ENCODE data around the gene STRN3. TPM values are rescaled to one million over a fixed set of nuclear protein-coding genes. Genes with fewer than 3 reads are reported as not detected.
"Not testable (repeated sequence)": the region's sequence is repeated elsewhere in the genome, so short reads cannot be mapped to it uniquely, and the experiment has no call there.

The STRN3 gene
- total and polyA plus RNA-seq, 2 donors (not counting 1 experiment from before 2014, with no cell fraction given): 7.7 to 43.9 TPM

GRCh38 chr14:31057701-31058364, 31.7 kb upstream of the STRN3 start:
- H4K20me1 ChIP-seq (ENCODE audit: control insufficient read depth, insufficient read depth, low read length, poor library complexity, severe bottlenecking): no peaks in the 10 kb centered on the region
- Mint-ChIP-seq H3K9me3 (ENCODE audit: insufficient read depth) (no peaks in the 10 kb centered on the region), H3K27ac (no peak overlapping the region), H3K4me1 (peaks cover 10% of the 10 kb centered on the region), H3K4me3 (no peak overlapping the region), H3K27me3 (no peaks in the 10 kb centered on the region)
- no peak overlapping the region for H3K9ac ChIP-seq (ENCODE audit: low read length)
- H2AFZ ChIP-seq (ENCODE audit: insufficient read depth, low read depth, low read length, poor library complexity, severe bottlenecking): no peak overlapping the region
- POLR2A ChIA-PET: no interaction called here
- no peak overlapping the region for H3K27ac ChIP-seq (ENCODE audit: low read length in 2 of 2)
- no peaks in the 10 kb centered on the region for H3K36me3 ChIP-seq (replicated peaks in 1 of 2; ENCODE audit: control extremely low read depth in 1 of 2, control insufficient read depth in 1 of 2, extremely low read depth in 1 of 2, insufficient read depth in 2 of 2, low read length in 1 of 2)
- no peak overlapping the region for H3K4me3 ChIP-seq (ENCODE audit: control extremely low read depth in 1 of 5, extremely low read depth in 1 of 5, insufficient read depth in 1 of 5, low read depth in 2 of 5, low read length in 4 of 5)
- no peaks in the 10 kb centered on the region for H3K9me3 ChIP-seq (ENCODE audit: control extremely low read depth in 1 of 3, control insufficient read depth in 2 of 3, insufficient read depth in 1 of 3, low read length in 2 of 3)
- no peak for DNase-seq
- no peak overlapping the region for H3K4me2 ChIP-seq (replicated peaks; ENCODE audit: low read depth, low read length, poor library complexity, severe bottlenecking)
- no peaks in the 10 kb centered on the region for H3K27me3 ChIP-seq (replicated peaks in 1 of 4; ENCODE audit: control extremely low read depth in 1 of 4, control insufficient read depth in 3 of 4, insufficient read depth in 4 of 4, low read length in 3 of 4)
- TF ChIP-seq EZH2 (IDR thresholded peaks at IDR 0.05; ENCODE audit: borderline replicate concordance, insufficient read depth, low read depth, low read length, poor library complexity, severe bottlenecking): no peak
- no peak for TF ChIP-seq CTCF (IDR thresholded peaks at IDR 0.05)
- intact Hi-C loops (cut with micrococcal nuclease): no loop called here
- ATAC-seq (ENCODE audit: low read depth): no peak
- H3K4me1 ChIP-seq (ENCODE audit: control insufficient read depth in 2 of 2, insufficient read depth in 2 of 2, low read length in 2 of 2): peaks cover 6 to 7% of the 10 kb centered on the region in 2 donors
- H3K79me2 ChIP-seq (ENCODE audit: control insufficient read depth, insufficient read depth, low read length): peaks cover 6% of the 10 kb centered on the region
- CTCF ChIA-PET: interaction anchor here (1.2 kb wide), 1 partner anchor 25 kb away, joined by 3 read pairs; no protein-coding TSS in a partner anchor
- 100% methylated on average over 9 of the region's 12 CpGs for WGBS (ENCODE audit: insufficient coverage)

- no CpG with 5 or more reads among the region's 1 CpG for WGBS (ENCODE audit: insufficient coverage)
- H4K20me1 ChIP-seq (ENCODE audit: control insufficient read depth, insufficient read depth, low read length, poor library complexity, severe bottlenecking): no peaks in the 10 kb centered on the region
- H3K4me3 Mint-ChIP-seq: no peak overlapping the region
- H3K9ac ChIP-seq (ENCODE audit: low read length): no peak overlapping the region
- H3K36me3 ChIP-seq (replicated peaks in 1 of 2; ENCODE audit: control extremely low read depth in 1 of 2, control insufficient read depth in 1 of 2, extremely low read depth in 1 of 2, insufficient read depth in 2 of 2, low read length in 1 of 2): no peaks in the 10 kb centered on the region
- peaks cover 6 to 7% of the 10 kb centered on the region in 2 donors for H3K4me1 ChIP-seq (ENCODE audit: control insufficient read depth in 2 of 2, insufficient read depth in 2 of 2, low read length in 2 of 2)
- no peak overlapping the region for H3K4me3 ChIP-seq (ENCODE audit: control extremely low read depth in 1 of 5, extremely low read depth in 1 of 5, insufficient read depth in 1 of 5, low read depth in 2 of 5, low read length in 4 of 5)
- no peaks in the 10 kb centered on the region for H3K27me3 ChIP-seq (replicated peaks in 1 of 4; ENCODE audit: control extremely low read depth in 1 of 4, control insufficient read depth in 3 of 4, insufficient read depth in 4 of 4, low read length in 3 of 4)
- ATAC-seq (ENCODE audit: low read depth): no peak
- CTCF ChIA-PET: interaction anchor here (1.2 kb wide), 1 partner anchor 26 kb away, joined by 3 read pairs; no protein-coding TSS in a partner anchor
- H3K9me3 ChIP-seq (ENCODE audit: control extremely low read depth in 1 of 3, control insufficient read depth in 2 of 3, insufficient read depth in 1 of 3, low read length in 2 of 3): no peaks in the 10 kb centered on the region
- H3K9me3 Mint-ChIP-seq (ENCODE audit: insufficient read depth): no peaks in the 10 kb centered on the region
- TF ChIP-seq CTCF (IDR thresholded peaks at IDR 0.05) (no peak), EZH2 (IDR thresholded peaks at IDR 0.05; ENCODE audit: borderline replicate concordance, insufficient read depth, low read depth, low read length, poor library complexity, severe bottlenecking) (no peak)
- no peak overlapping the region for H3K27ac Mint-ChIP-seq
- H3K27ac ChIP-seq (ENCODE audit: low read length in 2 of 2): no peak overlapping the region
- no peaks in the 10 kb centered on the region for H3K27me3 Mint-ChIP-seq
- no peak for DNase-seq
- POLR2A ChIA-PET: no interaction called here
- no peak overlapping the region for H2AFZ ChIP-seq (ENCODE audit: insufficient read depth, low read depth, low read length, poor library complexity, severe bottlenecking)
- H3K79me2 ChIP-seq (ENCODE audit: control insufficient read depth, insufficient read depth, low read length): peaks cover 6% of the 10 kb centered on the region
- H3K4me1 Mint-ChIP-seq: peaks cover 10% of the 10 kb centered on the region
- intact Hi-C loops (cut with micrococcal nuclease): no loop called here
- H3K4me2 ChIP-seq (replicated peaks; ENCODE audit: low read depth, low read length, poor library complexity, severe bottlenecking): no peak overlapping the region
Measured at GRCh38 chr14:31057035-31057434, 30.9 kb upstream of the STRN3 start.

GRCh38 chr14:31052905-31053586, 26.9 kb upstream of the STRN3 start:
- H3K9me3 Mint-ChIP-seq (ENCODE audit: insufficient read depth); H3K4me1 ChIP-seq (ENCODE audit: control insufficient read depth in 2 of 2, insufficient read depth in 2 of 2, low read length in 2 of 2); ATAC-seq (ENCODE audit: low read depth); H3K4me2 ChIP-seq (replicated peaks; ENCODE audit: low read depth, low read length, poor library complexity, severe bottlenecking); intact Hi-C loops (cut with micrococcal nuclease); DNase-seq; H3K27ac ChIP-seq (ENCODE audit: low read length in 2 of 2); H3K79me2 ChIP-seq (ENCODE audit: control insufficient read depth, insufficient read depth, low read length); H3K9me3 ChIP-seq (ENCODE audit: control extremely low read depth in 1 of 3, control insufficient read depth in 2 of 3, insufficient read depth in 1 of 3, low read length in 2 of 3); H3K27me3 ChIP-seq (replicated peaks in 1 of 4; ENCODE audit: control extremely low read depth in 1 of 4, control insufficient read depth in 3 of 4, insufficient read depth in 4 of 4, low read length in 3 of 4); H3K4me3 ChIP-seq (ENCODE audit: control extremely low read depth in 1 of 5, extremely low read depth in 1 of 5, insufficient read depth in 1 of 5, low read depth in 2 of 5, low read length in 4 of 5); H3K36me3 ChIP-seq (replicated peaks in 1 of 2; ENCODE audit: control extremely low read depth in 1 of 2, control insufficient read depth in 1 of 2, extremely low read depth in 1 of 2, insufficient read depth in 2 of 2, low read length in 1 of 2); H3K27me3 Mint-ChIP-seq; H3K4me3 Mint-ChIP-seq; H3K27ac Mint-ChIP-seq; H3K9ac ChIP-seq (ENCODE audit: low read length); H4K20me1 ChIP-seq (ENCODE audit: control insufficient read depth, insufficient read depth, low read length, poor library complexity, severe bottlenecking); H2AFZ ChIP-seq (ENCODE audit: insufficient read depth, low read depth, low read length, poor library complexity, severe bottlenecking); H3K4me1 Mint-ChIP-seq: not testable (repeated sequence)
- ChIA-PET CTCF (interaction anchor here (0.7 kb wide), 1 partner anchor 1091 kb away, joined by 4 read pairs; no protein-coding TSS in a partner anchor), POLR2A (interaction anchor here (0.6 kb wide), 1 partner anchor 38 kb away, joined by 5 read pairs; no protein-coding TSS in a partner anchor)
- 96% methylated on average over 6 of the region's 9 CpGs for whole genome bisulfite sequencing (ENCODE audit: insufficient coverage)

Measured in B cell (primary cell).